Activated gamma-delta T cell treated with anti-CD3 and anti-CD28 coated beads, Interleukin-2, amount 50 U/mL, for 16 hours (primary cell): ENCODE measurements around the gene GTF2H2.
"Not testable (repeated sequence)": the region's sequence is repeated elsewhere in the genome, so short reads cannot be mapped to it uniquely, and the experiment has no call there.

ENCODE experiments used
- DNase-seq: peaks from one replicate; pipeline ENCODE4 v3.0.0-alpha.2; 2020; ENCODE audit warnings: low read depth

GTF2H2 gene

DNA sequence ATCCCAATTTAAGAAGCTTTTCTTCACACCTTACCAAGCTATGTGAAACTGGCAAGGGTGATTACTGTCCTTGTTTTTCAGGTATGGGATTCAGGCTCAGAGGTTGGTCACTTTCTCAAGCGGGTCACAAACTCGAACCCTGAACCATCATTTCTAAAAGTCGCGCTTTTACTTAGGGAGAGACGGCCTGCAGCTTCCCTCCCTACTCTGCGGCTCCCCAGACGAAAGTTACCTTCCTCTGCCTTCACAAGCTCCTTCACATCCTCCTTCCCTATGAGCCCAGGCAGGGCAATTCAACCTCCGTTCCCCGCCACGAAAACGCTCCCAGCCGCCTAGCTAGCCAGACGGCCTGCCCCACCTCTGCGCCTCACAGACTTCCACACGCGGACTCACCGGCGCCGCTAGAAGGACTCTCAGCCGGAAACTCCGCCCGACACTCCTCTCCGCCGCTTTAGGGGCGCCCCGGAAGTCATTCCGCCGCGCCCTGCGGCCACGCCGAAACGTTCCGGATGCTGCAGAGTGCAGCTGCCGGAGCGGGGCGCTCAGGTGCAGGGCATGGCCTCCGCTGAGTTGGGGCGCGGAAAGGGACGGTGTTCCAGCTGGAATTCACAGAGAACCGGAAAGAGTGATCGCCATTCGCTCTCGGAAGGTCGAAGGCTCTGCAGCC, at the start of gene GTF2H2:
Gene GTF2H2 (minus strand): TSS at position 415 of the 667 bp plus-strand sequence. CDS start 4,913 bp downstream, outside the sequence.
- not testable (repeated sequence) for DNase-seq

GRCh38 chr5:71109730-71110275, 42.3 kb upstream of the GTF2H2 start:
- DNase-seq, result not testable (repeated sequence)

GRCh38 chr5:71099996-71100395, 32.5 kb upstream of the GTF2H2 start:
- not testable (repeated sequence) for DNase-seq

- DNase-seq, result not testable (repeated sequence)
Observed at GRCh38 chr5:71097930-71098203, 30.4 kb upstream of the GTF2H2 start.

GRCh38 chr5:71097173-71097929, 29.9 kb upstream of the GTF2H2 start:
- DNase-seq, result not testable (repeated sequence)

- not testable (repeated sequence) for DNase-seq
Observed at GRCh38 chr5:71089773-71090172, 22.3 kb upstream of the GTF2H2 start.

DNA sequence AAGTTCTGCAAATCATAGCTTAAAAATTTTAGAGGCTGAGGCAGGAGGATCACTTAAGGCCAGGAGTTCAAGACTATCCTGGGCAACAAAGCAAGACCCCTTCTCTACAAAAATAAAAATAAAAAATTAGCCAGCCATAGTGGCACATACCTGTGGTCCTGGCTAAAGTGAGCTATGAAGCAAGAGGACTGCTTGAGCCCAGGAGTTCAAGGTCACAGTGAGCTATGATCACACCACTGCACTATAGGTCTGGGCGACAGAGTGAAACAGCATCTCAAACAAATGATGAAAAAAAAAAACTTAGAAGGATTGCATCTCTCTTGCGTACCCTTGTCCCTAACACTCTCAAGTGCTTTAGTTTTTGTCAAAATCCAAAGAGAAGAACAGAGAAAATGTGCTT, 21.3 kb upstream of the GTF2H2 start:
- DNase-seq, result not testable (repeated sequence)

GRCh38 chr5:71086145-71086544, 18.7 kb upstream of the GTF2H2 start:
- not testable (repeated sequence) for DNase-seq

- not testable (repeated sequence) for DNase-seq
Observed at GRCh38 chr5:71084280-71085063, 17.0 kb upstream of the GTF2H2 start.

GRCh38 chr5:71082898-71083297, 15.4 kb upstream of the GTF2H2 start:
- not testable (repeated sequence) for DNase-seq

- not testable (repeated sequence) for DNase-seq
Observed at GRCh38 chr5:71082340-71082739, 14.9 kb upstream of the GTF2H2 start.

DNA sequence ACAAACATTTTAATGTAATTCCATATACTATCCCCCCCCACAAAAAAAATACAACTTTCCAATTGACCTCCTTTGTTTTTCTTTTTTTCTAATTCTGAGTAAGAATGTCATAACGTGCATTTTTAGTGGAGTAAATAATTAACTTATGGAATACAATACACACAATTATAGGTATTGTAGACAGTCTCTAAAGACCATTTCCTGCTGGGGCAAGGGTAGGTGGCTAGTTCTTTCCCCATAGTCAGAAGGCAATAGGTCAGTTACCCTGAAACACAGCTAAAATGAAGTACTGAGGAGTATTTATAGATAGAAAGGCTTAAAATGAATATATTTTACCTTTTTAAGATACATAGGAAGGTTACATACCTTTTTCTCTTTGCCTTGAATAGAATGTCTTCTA, 6.2 kb downstream of the GTF2H2 start:
- DNase-seq, result not testable (repeated sequence)

- DNase-seq, result not testable (repeated sequence)
Observed at GRCh38 chr5:71059426-71059825, 8.1 kb downstream of the GTF2H2 start.

GRCh38 chr5:71044808-71045207, 22.7 kb downstream of the GTF2H2 start:
- not testable (repeated sequence) for DNase-seq

DNA sequence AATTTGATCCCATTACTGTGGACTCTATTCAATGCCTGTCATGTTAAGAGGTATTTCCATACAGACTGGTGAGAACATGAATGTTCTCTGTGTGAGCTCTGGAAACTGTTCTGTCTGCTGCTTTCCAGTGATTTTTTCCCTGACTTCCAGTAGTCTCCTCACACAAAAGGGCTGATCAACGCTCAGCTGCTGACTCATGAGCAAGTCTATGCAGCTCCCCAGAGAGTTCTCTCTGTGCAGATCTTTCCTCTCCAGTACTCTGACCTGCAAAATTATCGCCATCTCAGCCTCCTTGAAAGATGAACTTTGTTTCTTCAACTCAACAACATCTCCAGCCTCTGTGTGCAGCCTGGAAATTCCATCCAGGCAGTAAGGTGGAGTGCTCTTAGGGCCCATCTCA, 23.3 kb downstream of the GTF2H2 start:
- DNase-seq, result not testable (repeated sequence)

DNA sequence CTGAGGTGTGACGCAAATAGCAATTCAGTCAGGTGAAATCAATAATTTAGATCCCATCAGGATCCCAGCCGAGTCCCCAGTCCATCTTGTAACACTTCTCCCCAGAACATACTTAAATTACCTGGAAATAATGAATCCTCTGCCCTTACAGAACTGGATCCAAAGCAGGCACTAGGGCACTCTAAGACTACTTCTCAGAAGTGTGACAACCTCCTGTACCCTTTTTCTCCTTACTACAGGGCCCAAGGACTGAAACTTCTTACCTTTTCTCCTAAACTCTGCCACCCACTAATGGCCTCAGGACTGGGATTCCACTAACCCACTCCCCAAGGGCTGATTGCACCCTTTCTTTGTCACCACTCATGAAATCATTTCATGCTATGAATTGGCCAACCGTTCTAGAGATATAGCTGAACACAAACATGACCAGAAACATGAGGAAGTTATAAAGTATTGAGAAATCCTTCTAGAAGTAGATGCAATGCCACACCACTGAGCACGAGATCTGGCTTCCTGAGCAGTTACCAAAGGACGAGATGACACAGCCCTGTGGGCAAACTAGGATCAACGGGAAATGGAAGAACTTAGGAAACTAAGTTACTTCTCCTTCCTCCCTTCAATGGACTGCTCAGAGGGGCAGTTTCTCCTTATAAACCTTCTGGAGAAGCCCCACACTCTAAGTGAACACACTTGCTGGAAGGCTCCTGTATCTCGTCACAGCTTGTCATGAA, 36.3 kb downstream of the GTF2H2 start:
- DNase-seq, result not testable (repeated sequence)

DNA sequence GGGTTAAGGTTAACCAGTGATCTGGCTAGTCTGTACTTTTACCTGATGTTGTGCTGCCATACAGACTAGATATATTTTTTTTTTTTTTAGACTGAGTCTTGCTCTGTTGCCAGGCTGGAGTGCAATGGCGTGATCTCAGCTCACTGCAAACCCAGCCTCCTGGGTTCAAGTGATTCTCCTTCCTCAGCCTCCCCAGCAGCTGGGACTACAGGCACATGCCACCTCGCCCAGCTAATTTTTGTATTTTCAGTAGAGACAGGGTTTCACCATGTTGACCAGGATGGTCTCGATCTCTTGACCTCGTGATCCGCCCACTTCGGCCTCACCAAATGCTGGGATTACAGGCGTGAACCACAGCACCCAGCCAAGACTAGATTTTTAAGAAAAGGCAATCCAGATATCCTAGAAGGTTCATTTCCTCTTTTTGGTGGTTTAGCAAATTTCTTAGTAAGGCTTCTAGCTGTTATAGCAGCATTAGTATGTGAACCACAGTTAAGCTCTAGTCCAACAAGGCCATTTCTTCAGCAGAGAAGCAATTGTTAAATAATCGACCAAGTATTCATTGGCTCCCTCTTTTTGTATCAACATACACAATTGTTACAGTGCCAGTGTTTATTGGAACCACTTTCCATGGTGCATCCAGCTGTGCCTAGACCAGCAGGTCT, 42.1 kb downstream of the GTF2H2 start, which contains the start of gene NAIP:
Gene NAIP (minus strand): TSS at position 51 of the 665 bp plus-strand sequence. CDS start 12,424 bp downstream, outside the sequence.
- not testable (repeated sequence) for DNase-seq

DNA sequence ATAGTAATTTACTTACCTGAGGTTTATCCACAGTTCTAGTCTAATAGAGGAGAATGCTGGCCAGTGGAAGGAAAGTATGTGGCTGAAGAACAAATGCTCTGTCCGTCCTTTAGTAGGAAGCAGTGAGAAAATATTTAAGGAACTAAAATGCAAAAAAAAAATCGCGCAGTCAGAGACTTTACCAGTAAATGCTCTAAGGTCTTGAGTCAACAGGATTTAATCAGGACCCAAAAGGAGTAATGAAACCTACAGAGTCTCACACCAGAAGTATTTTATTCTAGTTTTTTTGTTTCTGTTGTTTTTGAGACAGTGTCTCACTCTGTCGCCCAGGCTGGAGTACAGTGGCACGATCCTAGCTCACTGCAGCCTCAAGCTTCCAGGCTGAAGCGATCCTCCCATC, 46.8 kb downstream of the GTF2H2 start:
- not testable (repeated sequence) for DNase-seq

DNA sequence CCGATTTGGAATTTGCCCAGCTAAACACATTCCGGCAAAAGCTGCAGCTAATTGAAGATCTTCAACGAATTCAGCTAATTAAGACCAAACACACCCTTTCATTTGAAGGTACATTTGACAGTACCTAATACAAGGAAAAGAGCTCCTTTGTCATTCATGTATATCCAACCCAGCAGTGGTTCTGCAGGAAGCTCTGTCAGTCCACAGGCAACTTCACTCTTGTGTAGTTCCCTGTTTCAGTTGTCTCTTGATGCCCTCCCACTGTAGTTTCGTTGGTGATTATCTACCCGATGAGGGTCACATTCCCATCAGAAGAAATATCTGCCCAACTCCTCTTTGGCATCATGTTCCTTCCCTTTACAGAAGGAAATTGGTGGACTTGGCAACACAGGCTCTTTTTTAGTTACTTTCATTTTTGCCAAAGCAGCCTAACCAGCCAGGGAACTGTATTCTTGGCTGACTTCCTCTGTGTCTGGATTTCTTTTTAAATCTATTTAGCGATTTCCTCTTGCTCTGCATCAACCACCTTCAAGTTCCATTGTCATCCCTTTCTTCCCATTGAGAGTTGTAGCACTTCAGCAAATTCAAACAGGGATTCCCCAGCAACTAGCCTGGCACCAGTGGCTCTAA, 49.0 kb downstream of the GTF2H2 start:
- not testable (repeated sequence) for DNase-seq

GRCh38 chr5:71014176-71014575, 53.3 kb downstream of the GTF2H2 start:
- DNase-seq, result no peak
